ENCODE results near the gene DDX41.

The DDX41 gene

GRCh38 chr5:177483042-177483441 lies 33.7 kb downstream of the DDX41 start:
- DNase-seq: no peak

GRCh38 chr5:177482359-177482795 lies 34.4 kb downstream of the DDX41 start:
- DNase-seq: no peak

- no peak for DNase-seq
Measured at GRCh38 chr5:177479774-177480173, 37.0 kb downstream of the DDX41 start.

DNA sequence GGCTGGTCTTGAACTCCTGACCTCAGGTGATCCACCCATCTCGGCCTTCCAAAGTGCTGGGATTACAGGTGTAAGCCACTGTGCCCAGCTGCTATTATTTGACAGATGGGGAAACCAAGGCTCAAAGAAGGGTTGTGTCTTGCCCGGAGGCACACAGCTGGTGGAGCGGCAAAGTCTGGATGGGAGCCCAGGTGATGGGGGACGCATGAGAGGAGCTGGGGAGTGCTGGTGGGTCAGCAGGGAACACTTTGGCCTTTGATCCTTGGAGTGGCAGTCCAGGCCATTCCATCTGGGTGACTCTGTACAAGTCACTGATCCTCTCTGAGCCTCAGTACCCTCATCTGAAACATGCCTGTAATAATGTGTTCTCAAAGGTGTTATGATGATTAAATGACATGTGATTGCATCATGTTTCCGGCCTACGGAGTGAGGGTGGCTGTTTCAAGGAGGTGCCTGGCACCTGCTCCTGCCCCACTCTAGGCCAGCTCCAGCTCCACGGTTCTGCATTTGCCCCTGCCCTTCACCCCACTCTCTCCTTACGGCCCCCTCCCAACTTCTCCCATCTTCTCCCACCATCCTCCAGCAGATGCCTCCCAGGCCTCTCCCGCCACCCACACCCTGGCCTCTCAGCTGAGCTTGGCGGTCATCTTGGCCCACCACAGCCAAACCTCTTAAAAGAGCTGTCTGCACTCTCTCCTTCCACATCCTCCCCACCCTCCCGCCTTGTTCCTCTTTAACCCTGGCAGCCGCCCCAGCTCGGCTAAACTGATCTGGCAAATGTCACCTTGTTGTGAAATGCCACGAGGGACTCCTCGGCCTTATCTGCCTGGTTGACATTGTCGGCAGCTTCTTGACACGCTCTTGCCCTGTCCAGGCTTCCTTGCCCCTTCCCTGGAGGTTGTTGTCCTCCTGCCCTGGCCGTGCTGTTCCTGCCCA lies 37.8 kb downstream of the DDX41 start:
- DNase-seq: no peak

DNA sequence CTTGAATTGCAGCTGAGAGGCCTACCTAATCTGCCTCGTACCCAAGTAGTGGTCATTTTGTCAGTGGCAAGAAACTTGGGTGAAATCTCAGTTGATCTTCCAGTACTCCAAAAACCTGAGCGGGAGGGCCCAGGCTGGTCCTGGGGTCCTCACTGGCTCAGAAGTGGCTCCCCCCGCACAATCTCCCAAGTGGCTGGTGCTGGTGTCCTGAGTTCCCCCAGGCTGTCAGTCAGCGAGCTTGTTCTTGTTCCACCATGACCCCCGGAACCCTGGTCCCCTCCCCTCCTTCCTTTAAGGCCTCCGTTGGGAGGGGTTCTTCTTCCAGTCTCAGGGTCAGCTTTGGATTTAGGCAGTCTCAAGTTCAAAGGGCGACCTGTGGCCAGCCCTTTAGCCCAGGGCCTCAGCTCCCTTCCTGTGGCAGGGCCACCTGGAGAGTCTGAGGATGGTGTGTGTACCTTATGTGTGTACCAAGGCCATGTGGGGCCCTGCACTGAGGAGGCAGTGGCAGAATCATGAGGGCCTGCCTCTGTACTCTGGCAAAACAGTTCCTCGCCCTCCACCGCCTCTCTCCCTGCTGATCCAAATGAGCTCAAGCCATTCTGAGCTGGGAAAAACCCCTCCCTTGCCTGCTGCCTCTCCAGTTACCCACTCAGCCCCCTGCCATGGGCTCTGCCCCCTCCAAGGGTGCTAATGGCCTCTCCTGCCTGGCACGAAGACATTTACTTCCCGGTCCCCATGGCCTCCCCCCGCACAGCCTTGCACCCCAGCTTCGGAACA lies 38.9 kb downstream of the DDX41 start:
- DNase-seq: no peak

GRCh38 chr5:177476531-177477233 lies 40.1 kb downstream of the DDX41 start:
- DNase-seq: no peak

GRCh38 chr5:177475563-177476427 lies 41.0 kb downstream of the DDX41 start:
- no peak for DNase-seq

GRCh38 chr5:177474846-177475562 lies 41.8 kb downstream of the DDX41 start:
- no peak for DNase-seq

GRCh38 chr5:177474002-177474476 lies 42.7 kb downstream of the DDX41 start:
- no peak for DNase-seq

- peak; percentile 30 for DNase-seq
Measured at GRCh38 chr5:177473443-177474001, 43.2 kb downstream of the DDX41 start, which contains the start of gene DBN1. Gene DBN1, minus strand, starts transcription at chr5:177473634. Its CDS starts 113 bp downstream, at chr5:177473521.

GRCh38 chr5:177472460-177473442 lies 44.0 kb downstream of the DDX41 start:
- peak; percentile 52 for DNase-seq

DNA sequence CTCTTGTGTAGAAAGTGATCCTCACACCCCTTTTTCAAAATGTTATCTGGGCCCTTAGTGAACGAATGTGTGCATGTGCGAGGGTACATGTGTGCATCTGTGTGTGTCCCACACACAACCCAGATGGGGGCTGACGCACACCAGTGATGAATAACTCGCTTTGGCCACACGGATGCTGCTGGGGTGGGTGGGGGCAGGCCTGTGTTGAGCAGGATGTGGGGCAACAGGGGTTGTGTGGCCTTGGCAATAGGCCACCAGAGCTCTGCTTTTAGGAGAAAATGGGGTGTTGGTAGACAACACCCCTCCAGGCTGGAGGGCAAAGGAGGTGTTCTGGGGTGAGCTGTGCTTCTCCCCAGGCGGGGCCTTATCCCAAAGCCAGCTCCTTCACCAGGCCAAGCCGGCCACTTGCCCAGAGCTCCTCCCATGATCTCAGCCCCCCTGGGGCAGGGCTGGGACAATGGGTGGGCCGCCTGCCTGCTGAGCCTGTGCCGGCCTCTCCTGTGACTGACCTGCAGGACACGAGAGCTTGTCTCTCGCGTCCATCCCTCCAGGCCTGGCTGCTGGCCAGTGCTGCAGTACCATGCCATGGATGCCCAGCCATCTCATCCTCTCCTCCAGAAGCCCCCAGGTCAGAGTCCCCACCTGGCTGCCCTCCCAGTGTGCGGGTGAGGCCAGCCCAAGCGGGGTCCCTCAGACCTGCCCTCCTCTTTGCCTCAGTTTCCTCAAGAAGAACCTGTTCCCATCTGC lies 45.0 kb downstream of the DDX41 start:
- DNase-seq: no peak

DNA sequence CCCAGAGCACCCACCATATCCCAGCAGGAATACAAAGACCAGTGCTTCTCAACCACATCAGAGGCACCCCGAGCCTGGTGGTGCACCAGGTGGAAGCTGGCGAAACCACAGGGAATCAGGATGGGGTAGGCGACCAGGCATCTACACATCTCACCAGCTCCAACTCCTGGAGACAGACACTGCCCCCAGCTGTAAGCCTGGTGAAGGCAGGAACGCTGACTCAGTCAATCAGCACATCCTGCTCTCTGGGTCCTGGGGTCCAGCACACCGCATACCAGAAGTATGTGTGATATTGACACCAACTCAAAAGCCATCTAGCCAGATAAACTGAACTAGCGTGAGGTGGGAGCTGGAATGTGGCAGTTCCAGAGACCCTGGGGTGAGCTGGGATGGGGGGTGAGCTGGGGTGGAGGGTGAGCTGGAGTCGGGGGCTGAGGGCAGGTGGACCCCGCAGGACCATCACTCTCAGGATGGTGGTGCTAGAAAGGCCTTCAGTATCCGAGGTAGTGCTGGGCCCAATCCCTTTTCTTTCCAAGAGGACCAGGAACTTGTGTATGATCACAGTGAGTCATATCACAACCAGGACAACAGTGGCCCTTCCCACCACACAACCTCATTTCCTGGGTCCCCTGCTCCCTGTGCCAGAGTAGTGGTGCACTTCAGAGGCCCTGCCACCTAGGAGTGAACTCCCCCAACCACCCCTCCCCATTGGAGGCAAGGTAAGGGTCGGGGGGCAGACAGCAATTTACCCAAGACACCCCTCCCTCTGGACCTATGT lies 45.8 kb downstream of the DDX41 start:
- no peak for DNase-seq

DNA sequence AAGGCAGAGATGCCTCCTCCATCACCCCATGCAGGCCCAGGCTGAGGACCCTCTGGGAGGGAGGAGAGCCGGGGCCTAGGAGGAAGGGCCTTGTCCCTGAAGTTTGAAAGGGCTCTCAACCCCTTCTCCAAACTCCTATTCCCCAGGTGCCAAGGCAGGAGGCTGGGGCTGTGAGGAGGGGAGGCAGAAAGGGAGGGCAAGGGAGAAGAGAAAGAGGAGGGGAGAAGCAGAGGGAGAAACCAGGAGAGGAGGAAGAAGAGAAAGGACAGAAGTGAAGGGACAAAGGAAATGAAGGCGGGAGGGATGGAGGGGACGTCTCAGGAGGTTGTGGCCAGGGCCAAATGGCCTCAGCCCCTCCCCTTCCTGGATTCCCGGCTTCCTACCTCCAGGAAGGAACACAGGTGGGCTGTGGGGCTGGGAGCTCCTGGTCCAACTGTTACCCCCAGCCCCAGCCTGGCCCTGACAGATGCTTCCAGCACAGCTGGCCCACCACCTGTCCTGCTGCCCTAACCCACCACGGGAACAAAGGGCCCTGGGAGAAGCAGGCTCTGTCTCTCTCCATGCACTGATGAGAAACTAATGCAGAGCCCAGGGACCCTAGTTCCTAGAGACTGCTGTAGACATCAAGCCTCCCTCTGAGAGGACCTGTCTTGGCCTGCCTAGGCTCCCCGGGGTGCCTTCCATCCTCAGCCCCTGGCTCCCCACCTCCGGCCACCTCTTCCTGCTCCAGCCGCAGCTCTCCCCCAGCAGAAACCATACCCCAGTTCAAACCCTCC lies 46.8 kb downstream of the DDX41 start:
- no peak for DNase-seq

GRCh38 chr5:177468685-177469628 lies 47.8 kb downstream of the DDX41 start:
- no peak for DNase-seq

DNA sequence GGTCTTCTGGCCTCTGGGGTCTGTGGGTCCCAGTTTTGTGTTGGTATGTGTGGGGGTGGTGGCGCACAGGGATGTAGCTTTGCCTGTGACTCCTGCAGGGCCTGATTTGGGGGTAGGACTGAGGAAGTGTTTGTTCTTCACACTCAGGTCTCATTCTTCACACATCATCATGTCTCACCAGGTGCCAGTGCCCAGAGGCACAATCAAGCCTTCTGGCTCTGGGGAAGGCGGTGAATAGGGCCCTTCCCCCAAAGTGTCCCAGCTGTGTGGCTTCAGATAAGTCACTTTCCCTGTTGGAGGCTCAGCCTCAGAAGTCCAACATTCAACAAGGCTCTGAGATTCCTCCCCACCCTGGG lies 48.5 kb downstream of the DDX41 start:
- no peak for DNase-seq
